Measurements from ENCODE around the gene ELOVL3.

Gene ELOVL3

GRCh38 chr10:102261196-102261595, 35.1 kb downstream of the ELOVL3 start:
- DNase-seq = no peak

DNA sequence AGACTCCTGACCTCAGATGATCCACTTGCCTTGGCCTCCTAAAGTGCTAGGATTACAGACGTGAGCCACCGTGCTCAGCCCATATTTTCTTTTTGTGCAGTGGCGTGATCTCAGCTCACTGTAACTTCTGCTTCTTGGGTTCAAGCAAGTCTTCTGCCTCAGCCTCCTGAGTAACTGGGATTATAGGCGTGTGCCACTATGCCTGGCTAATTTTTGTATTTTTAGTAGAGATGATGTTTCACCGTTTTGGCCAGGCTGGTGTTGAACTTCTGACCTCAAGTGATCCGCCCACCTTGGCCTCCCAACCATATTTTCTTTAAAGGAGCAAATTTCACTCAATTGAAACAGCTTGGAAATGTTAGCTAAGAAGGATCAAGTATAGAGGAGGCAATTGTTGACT, 35.7 kb downstream of the ELOVL3 start:
- DNase-seq = no peak

DNA sequence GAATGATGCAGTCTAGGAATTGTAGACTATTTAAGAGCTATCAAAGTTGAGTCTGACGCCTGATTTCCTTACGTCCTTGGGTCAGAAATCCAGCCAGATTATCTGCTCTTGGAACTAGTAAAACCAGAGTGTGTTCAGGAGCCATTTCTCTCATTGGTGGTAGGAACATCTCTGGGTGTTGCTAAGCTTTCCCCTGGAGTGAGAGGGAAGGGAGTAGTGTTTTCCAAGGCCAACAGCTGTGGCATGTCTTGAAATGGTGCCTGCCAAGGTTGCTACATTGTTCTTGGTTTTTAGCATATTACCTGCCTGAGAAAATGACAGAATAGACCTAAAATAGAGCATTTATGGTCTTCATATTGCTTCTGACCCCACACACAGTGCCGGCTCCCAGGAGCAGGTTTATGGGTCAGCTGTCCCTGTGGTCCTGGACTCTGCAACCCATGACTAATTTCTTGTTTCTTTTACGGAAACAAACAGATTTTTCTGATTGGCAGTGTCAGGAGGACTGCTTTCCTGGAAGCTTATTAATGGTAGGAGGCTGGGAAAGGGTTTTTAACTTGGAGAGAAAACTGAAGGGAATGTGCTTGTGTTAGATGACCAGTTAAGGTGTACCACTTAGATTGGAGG, 36.8 kb downstream of the ELOVL3 start:
- DNase-seq = no peak

- DNase-seq = no peak
These were observed 38.3 kb downstream of the ELOVL3 start for GRCh38 chr10:102264371-102264770.

DNA sequence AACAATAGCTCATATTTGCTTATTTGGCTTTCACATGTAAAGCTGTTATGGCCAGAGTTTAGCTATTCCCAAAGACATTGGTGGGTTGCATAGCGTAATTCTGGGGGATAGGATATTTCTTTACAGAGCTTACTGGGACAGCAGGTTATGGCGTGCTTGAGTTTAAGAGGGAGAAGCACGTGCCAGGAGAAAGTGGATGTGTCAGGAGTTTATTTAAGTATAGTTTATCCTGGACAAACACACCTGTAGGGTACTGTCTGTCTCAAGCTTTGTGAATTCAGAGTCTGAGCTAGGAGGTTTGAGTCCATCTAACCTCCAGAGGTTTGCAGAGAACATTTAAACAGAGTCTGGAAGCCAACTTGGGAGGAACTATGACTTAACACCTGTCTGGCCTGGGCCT, 40.6 kb downstream of the ELOVL3 start:
- DNase-seq = no peak

DNA sequence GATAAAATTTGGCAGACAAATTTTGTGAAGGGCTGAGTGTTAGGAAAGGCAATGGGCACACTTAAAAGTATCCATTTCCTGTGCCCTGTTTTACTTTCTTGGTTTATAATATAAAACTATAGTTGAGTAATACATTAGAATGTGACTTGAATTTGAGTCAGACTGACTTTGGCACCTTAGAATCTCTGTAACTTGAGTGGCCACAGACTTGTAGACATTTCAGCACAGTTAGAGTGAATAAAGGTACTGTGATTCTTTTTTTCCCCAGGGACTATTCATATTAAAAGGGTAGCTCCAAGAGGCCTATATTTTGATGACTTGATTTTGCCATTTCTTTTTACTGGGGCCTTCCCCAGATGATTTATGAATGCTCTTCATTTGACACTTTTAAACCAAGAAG, 41.6 kb downstream of the ELOVL3 start:
- no peak for DNase-seq

DNA sequence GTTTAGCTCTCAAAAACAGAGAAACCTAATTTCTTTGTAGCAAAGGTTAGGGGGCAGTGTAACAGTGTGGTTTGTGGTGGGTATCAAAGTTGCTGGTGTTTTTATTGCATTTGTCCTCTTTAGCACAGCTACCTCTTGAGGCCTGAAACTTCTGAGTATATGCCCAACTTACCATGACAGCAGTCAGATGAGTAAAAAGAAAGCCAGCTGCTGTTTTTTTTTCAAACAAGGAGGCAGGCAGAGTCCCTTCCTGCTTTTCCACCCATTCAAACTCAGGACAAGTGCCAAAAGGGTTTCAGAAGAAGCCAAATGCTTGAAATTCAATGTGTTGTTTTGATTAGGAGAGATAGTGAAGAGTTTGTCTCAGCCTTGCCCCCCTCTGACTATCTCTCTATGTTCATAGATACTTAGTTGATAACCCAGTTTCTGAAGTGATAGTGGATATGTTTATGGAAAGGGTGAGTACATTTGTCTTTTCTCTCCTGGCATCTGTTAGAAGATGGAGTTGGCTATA, 42.3 kb downstream of the ELOVL3 start:
- no peak for DNase-seq

DNA sequence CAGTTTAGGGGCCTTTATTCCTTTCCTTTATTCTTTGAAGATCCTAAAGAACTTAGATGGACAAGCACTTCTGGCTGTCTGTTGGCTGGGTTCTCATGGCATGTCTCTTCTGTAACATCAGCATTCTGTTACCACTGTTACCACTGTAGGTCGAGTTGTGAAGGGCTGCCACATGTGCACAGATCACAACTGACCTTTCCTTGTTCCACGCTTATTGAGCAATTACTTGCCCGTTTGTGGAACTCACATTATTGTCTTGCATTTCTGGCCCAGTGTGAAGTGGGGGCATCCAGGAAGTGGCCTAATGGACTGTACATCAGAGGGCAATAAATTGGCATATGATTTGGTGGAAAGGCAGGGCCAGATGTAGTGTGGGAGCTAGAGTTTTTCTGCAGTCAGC, 42.9 kb downstream of the ELOVL3 start:
- DNase-seq = no peak

- DNase-seq = no peak
These were observed 48.0 kb downstream of the ELOVL3 start for GRCh38 chr10:102274062-102274461.

DNA sequence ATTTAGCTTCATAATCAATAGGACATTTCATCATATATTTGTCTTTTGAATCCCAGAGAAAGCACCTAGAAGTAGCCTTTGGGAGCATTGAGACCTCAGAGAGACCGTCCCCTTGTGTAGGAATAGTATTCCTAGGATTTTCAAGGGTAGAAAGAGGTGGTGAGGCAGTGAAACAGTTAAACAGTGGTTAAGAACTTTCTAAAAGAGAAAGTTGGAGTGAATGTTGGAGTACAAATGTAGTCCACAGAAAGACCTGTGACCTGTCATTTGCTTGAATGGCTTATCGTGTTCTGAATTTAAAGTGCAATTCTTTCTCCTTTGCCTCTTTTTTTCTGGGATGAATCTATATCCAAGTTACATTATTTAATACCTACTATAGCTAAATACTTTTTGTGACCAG, 49.2 kb downstream of the ELOVL3 start:
- DNase-seq = no peak

GRCh38 chr10:102279104-102279503, 53.0 kb downstream of the ELOVL3 start:
- DNase-seq = no peak

Data from activated CD4-positive, alpha-beta T cell treated with anti-CD3 and anti-CD28 coated beads, Interleukin-2, amount 50 U/mL, for 48 hours (primary cell).